ENCODE measurements around the gene TRPM3.

GRCh38 chr9:70625078-70625477 is 496.3 kb downstream of the TRPM3 start:
- TF ChIP-seq CTCF (IDR thresholded peaks at IDR 0.05 in 8 of 11, conservative IDR thresholded peaks at IDR 0.05 in 3 of 11) (no peak), POLR2AphosphoS5 (IDR thresholded peaks at IDR 0.05) (no peak)

Measured in spleen (tissue), 7 donors.